ENCODE data around the gene TNFRSF14. TPM values are rescaled to one million over a fixed set of nuclear protein-coding genes. Genes with fewer than 3 reads are reported as not detected.

The TNFRSF14 gene
- total and polyA plus RNA-seq, 2 donors (not counting 1 experiment from before 2014, with no cell fraction given) = 239 to 427 TPM

- H3K4me1 ChIP-seq (ENCODE audit: control insufficient read depth in 2 of 2, insufficient read depth in 2 of 2, low read length in 2 of 2) = peaks cover 33 to 47% of the 10 kb centered on the region in 2 donors
- ATAC-seq (ENCODE audit: low read depth) = peak; percentile 32
- peak; percentile 89 for DNase-seq
- CTCF ChIA-PET = interaction anchor here (0.9 to 4.9 kb wide), 20 partner anchors 8 to 354 kb away, joined by 3 to 55 read pairs (median 5); partner anchors contain the start of genes FAAP20, HES5, PANK4 and PEX10
- peaks cover 7% of the 10 kb centered on the region for H4K20me1 ChIP-seq (ENCODE audit: control insufficient read depth, insufficient read depth, low read length, poor library complexity, severe bottlenecking)
- H2AFZ ChIP-seq (ENCODE audit: insufficient read depth, low read depth, low read length, poor library complexity, severe bottlenecking) = peak overlapping the region; percentile 1
- H3K9ac ChIP-seq (ENCODE audit: low read length) = peak overlapping the region; percentile 67
- H3K4me3 ChIP-seq (ENCODE audit: control extremely low read depth in 1 of 5, extremely low read depth in 1 of 5, insufficient read depth in 1 of 5, low read depth in 2 of 5, low read length in 4 of 5) = peak overlapping the region; percentile 63 to 89 (median 75)
- no peaks in the 10 kb centered on the region for H3K9me3 Mint-ChIP-seq (ENCODE audit: insufficient read depth)
- peak overlapping the region; percentile 82 for H3K4me2 ChIP-seq (replicated peaks; ENCODE audit: low read depth, low read length, poor library complexity, severe bottlenecking)
- 1% methylated on average over 47 of the region's 52 CpGs for WGBS (ENCODE audit: insufficient coverage)
- TF ChIP-seq CTCF (IDR thresholded peaks at IDR 0.05) (no peak), EZH2 (IDR thresholded peaks at IDR 0.05; ENCODE audit: borderline replicate concordance, insufficient read depth, low read depth, low read length, poor library complexity, severe bottlenecking) (no peak)
- H3K27me3 Mint-ChIP-seq = peaks cover 3% of the 10 kb centered on the region
- peaks cover 0 to 10% (median 0%) of the 10 kb centered on the region in 4 experiments for H3K27me3 ChIP-seq (replicated peaks in 1 of 4; ENCODE audit: control extremely low read depth in 1 of 4, control insufficient read depth in 3 of 4, insufficient read depth in 4 of 4, low read length in 3 of 4)
- no peaks in the 10 kb centered on the region for H3K79me2 ChIP-seq (ENCODE audit: control insufficient read depth, insufficient read depth, low read length)
- no peaks in the 10 kb centered on the region for H3K36me3 ChIP-seq (replicated peaks in 1 of 2; ENCODE audit: control extremely low read depth in 1 of 2, control insufficient read depth in 1 of 2, extremely low read depth in 1 of 2, insufficient read depth in 2 of 2, low read length in 1 of 2)
- H3K9me3 ChIP-seq (ENCODE audit: control extremely low read depth in 1 of 3, control insufficient read depth in 2 of 3, insufficient read depth in 1 of 3, low read length in 2 of 3) = no peaks in the 10 kb centered on the region
- H3K4me3 Mint-ChIP-seq = peak overlapping the region; percentile 92
- POLR2A ChIA-PET = interaction anchor here (0.5 to 6.1 kb wide), 21 partner anchors 9 to 352 kb away, joined by 3 to 88 read pairs (median 6); partner anchors contain the start of genes FAAP20, HES5, MORN1 and PANK4
- intact Hi-C loops (cut with micrococcal nuclease) = loop anchor here (1.0 to 5.0 kb wide), 4 partner anchors 49 to 414 kb away; partner anchors contain the start of genes FAAP20, MORN1 and RER1
- H3K4me1 Mint-ChIP-seq = peaks cover 35% of the 10 kb centered on the region
- peak overlapping the region; percentile 99 to 100 for H3K27ac ChIP-seq (ENCODE audit: low read length in 2 of 2)
- peak overlapping the region; percentile 98 for H3K27ac Mint-ChIP-seq
These were observed 9.5 kb upstream of the TNFRSF14 start for GRCh38 chr1:2546515-2547209.

Data from B cell (primary cell).